T-helper 9 cell (primary cell): ENCODE measurements around the gene ARL6.
"Not testable (repeated sequence)": the region's sequence is repeated elsewhere in the genome, so short reads cannot be mapped to it uniquely, and the experiment has no call there.

Experiments
- DNase-seq: peaks from one replicate; pipeline ENCODE4 v3.0.0-alpha.2; 2020

The ARL6 gene

GRCh38 chr3:97821774-97822358 is 57.3 kb downstream of the ARL6 start, which contains the start of gene CRYBG3:
TSS of gene CRYBG3 (plus strand) at chr3:97822011. CDS start at chr3:97822207, 196 bp downstream.
- DNase-seq: peak; percentile 77

GRCh38 chr3:97822359-97822775 is 57.8 kb downstream of the ARL6 start:
- DNase-seq: peak; percentile 2

GRCh38 chr3:97823046-97824004 is 58.8 kb downstream of the ARL6 start:
- no peak for DNase-seq

- DNase-seq: no peak
Measured at GRCh38 chr3:97825101-97825500, 60.5 kb downstream of the ARL6 start.

GRCh38 chr3:97827741-97828471 is 63.3 kb downstream of the ARL6 start:
- no peak for DNase-seq

- no peak for DNase-seq
Measured at GRCh38 chr3:97829198-97829597, 64.6 kb downstream of the ARL6 start.

- no peak for DNase-seq
Measured at GRCh38 chr3:97830638-97831037, 66.1 kb downstream of the ARL6 start.

- DNase-seq: no peak
Measured at GRCh38 chr3:97831140-97831539, 66.6 kb downstream of the ARL6 start.

- DNase-seq: not testable (repeated sequence)
Measured at GRCh38 chr3:97833184-97833583, 68.6 kb downstream of the ARL6 start.

GRCh38 chr3:97835761-97836160 is 71.2 kb downstream of the ARL6 start:
- no peak for DNase-seq

- no peak for DNase-seq
Measured at GRCh38 chr3:97838393-97838792, 73.8 kb downstream of the ARL6 start.

- DNase-seq: no peak
Measured at GRCh38 chr3:97839944-97840343, 75.4 kb downstream of the ARL6 start.

GRCh38 chr3:97841304-97841703 is 76.7 kb downstream of the ARL6 start:
- no peak for DNase-seq

GRCh38 chr3:97841956-97842355 is 77.4 kb downstream of the ARL6 start:
- DNase-seq: no peak

GRCh38 chr3:97848779-97849178 is 84.2 kb downstream of the ARL6 start:
- DNase-seq: no peak
